Pancreas (tissue), 10 donors: ENCODE results near the gene YKT6. TPM values are rescaled to one million over a fixed set of nuclear protein-coding genes. Genes with fewer than 3 reads are reported as not detected.
A peak's percentile ranks its signal among the peaks of the same experiment; 100 is the strongest.

Experiments used
- ATAC-seq, 4 donors: fragments of 200-7000 bp; cut with Tn5 transposase; one replicate each; pipeline versions ENCODE4 v1.8.0 to v1.9.1; 2020; ENCODE audit warnings: mild to moderate bottlenecking in 4 of 4, moderate library complexity in 4 of 4
- DNase-seq, 6 donors: peaks; one replicate each; pipeline ENCODE4 v3.0.0-alpha.2; 2020
- FAIRE-seq: peaks from 2 replicates; lab custom pipeline; 2012; peaks lifted over from hg19 to GRCh38; lab: Jason Lieb, UNC
- H3K27ac ChIP-seq, 4 donors: fragments of 200-600 bp; sonication (generic); 1 replicate in 3 of 4; 2 replicates in 1 of 4; pipeline versions ENCODE4 v1.5.0 to v1.8.0; 2020
- H3K27me3 ChIP-seq, 4 donors: fragments of 200-600 bp; one replicate each; pipeline ENCODE4 v1.8.0; 2021
- H3K36me3 ChIP-seq, 3 donors: fragments of 200-600 bp; sonication (generic) in 1 of 3; one replicate each; pipeline versions ENCODE4 v1.5.0 to v1.8.0; 2020 to 2021
- H3K4me1 ChIP-seq, 3 donors: fragments of 200-600 bp; one replicate each; pipeline ENCODE4 v1.8.0; 2021
- H3K4me3 ChIP-seq, 4 donors: fragments of 200-600 bp; sonication (generic) in 2 of 4; one replicate each; pipeline versions ENCODE4 v1.5.0 to v1.8.0; 2020 to 2021
- H3K9me3 ChIP-seq, 4 donors: fragments of 200-600 bp; one replicate each; pipeline ENCODE4 v1.8.0; 2021
- CTCF ChIP-seq, 4 donors: fragments of 200-600 bp; sonication (generic) in 3 of 4; IDR thresholded peaks; one replicate each; pipeline versions ENCODE4 v1.5.0 to v1.8.0; 2021; ENCODE audit warnings: antibody characterized with exemption in 4 of 4
- WGBS, 2 donors: extraction: QIAGEN DNeasy Blood & Tissue Kit; methylation state at CpG; one replicate each; pipeline ENCODE4 v1.1.7; 2013; 5-methylcytosine and 5-hydroxymethylcytosine counted together
- intact Hi-C, 3 donors: fragments of 100-400 bp; cut with DNase I; formaldehyde crosslinking; loops; one replicate each; pipeline versions ENCODE4 v1.11.1 to v1.14.2; 2022
- polyA plus RNA-seq, 2 donors: library from polyadenylated mRNA; stranded (reverse); fragments of 200-250 nt; gene quantifications; one replicate each; pipeline ENCODE4 v1.2.3, GENCODE V29; 2013
- total RNA-seq, 6 donors: library from RNA; stranded (reverse); fragmentation: NEBNext Ultra II Directional in 4 of 6; extraction: Animal tissue kit (Norgen Biotek cat#: 25700) in 4 of 6; gene quantifications; one replicate each; pipeline versions ENCODE4 v1.2.1 to v1.2.4, GENCODE V29; 2021 to 2023
- donor health status: healthy with polysubstance abuse.
- donor health status: DM: no; HTN: no; CAD: no; lungs with moderate emphysema.
- donor health status: DM: no; HTN: no; CAD: no.
- donor health status: control.
- donor health status: control.
- donor health status: Bipolar disorder and iron deficiency.
- donor health status: DM: yes; HTN: yes; CAD: no.
- donor health status: DM: no; HTN: no; CAD: no.
- donor health status: DM: no; HTN: no; CAD: no.
- donor health status: DM: yes; HTN: yes; CAD: no.

Gene YKT6
- total and polyA plus RNA-seq, 8 donors: 27.7 to 48.7 (median 37.0) TPM

GRCh38 chr7:44224080-44224973 is 23.5 kb downstream of the YKT6 start:
- no peaks in the 10 kb centered on the region for H3K9me3 ChIP-seq
- FAIRE-seq (no peak), DNase-seq (peak; percentile 79 to 90 (median 88)), ATAC-seq (peak; percentile 80 to 89 (median 84))
- no peak for TF ChIP-seq CTCF (IDR thresholded peaks at IDR 0.05)
- H3K27ac ChIP-seq: peak overlapping the region in 3 of 4 donors; percentile 19 to 46 (median 28)
- H3K4me3 ChIP-seq: no peak overlapping the region
- H3K27me3 ChIP-seq: no peaks in the 10 kb centered on the region
- intact Hi-C loops: no loop called here
- WGBS, 2 donors: 36 to 39% methylated on average over 18 of the region's 18 CpGs
- H3K4me1 ChIP-seq: peaks cover 8 to 25% (median 11%) of the 10 kb centered on the region in 3 donors
- no peaks in the 10 kb centered on the region for H3K36me3 ChIP-seq

GRCh38 chr7:44224974-44225565 is 24.3 kb downstream of the YKT6 start:
- 57 to 60% methylated on average over 9 to 10 of the region's 10 CpGs for WGBS, 2 donors

DNA sequence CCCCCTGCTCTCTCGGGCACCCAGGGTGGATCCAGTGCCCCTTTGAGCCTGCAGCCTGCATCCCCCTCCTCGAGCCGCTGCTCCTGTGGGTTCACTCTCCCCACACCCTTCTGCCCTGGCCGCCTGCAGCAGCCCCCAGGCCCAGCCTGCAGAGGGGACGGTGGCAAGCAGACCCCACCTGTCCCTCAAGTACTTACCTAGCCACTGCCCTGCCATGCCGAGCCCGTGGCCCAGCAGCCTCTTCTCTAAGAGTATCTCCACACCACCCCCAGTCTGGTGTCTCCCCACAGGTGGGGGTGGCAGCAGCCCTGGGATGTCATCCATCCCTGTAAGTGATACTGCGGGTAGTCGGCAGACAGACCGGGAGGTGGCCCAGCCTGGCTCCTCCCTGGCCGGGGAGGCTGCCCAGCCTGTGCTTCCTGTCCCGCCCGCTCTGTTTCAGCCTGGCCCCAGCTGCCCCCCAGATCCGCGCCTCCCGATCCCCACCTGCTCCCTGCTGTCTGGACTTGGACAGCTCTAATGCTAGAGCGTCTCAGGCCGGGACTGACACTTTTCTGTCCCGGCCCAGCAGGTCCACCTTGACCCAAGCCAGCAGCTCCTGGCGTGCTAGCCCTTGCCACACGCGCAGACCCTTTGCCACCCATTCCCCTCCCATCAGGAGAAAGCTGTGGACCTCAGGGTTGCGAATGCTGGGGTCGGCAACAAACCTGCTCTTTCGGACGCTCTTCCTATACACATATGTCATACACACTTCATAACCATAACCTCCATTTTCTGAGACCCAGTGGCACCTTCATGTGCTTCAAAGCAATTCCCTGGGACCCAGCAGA is 25.0 kb downstream of the YKT6 start:
- Histone ChIP-seq H3K36me3 (no peaks in the 10 kb centered on the region), H3K4me1 (peaks cover 8 to 25% (median 11%) of the 10 kb centered on the region in 3 donors), H3K4me3 (no peak overlapping the region), H3K27ac (no peak overlapping the region), H3K9me3 (no peaks in the 10 kb centered on the region), H3K27me3 (no peaks in the 10 kb centered on the region)
- DNase-seq: peak in 2 of 6 donors; percentile 22 to 70
- no peak for ATAC-seq
- no peak for FAIRE-seq
- no peak for TF ChIP-seq CTCF (IDR thresholded peaks at IDR 0.05)
- intact Hi-C loops: no loop called here
- WGBS, 2 donors: 81% methylated on average over 26 of the region's 26 CpGs

More at GRCh38 chr7:44224974-44225565, 24.3 kb downstream of the YKT6 start:
- intact Hi-C loops: no loop called here
- no peak for TF ChIP-seq CTCF (IDR thresholded peaks at IDR 0.05)
- H3K4me1 ChIP-seq: peaks cover 8 to 25% (median 11%) of the 10 kb centered on the region in 3 donors
- peak in 1 of 4 donors; percentile 23 for ATAC-seq
- H3K27me3 ChIP-seq: no peaks in the 10 kb centered on the region
- H3K4me3 ChIP-seq: no peak overlapping the region
- no peaks in the 10 kb centered on the region for H3K36me3 ChIP-seq
- DNase-seq: peak in 3 of 6 donors; percentile 33 to 51 (median 46)
- H3K9me3 ChIP-seq: no peaks in the 10 kb centered on the region
- peak overlapping the region in 1 of 4 donors; percentile 28 for H3K27ac ChIP-seq
- FAIRE-seq: no peak

DNA sequence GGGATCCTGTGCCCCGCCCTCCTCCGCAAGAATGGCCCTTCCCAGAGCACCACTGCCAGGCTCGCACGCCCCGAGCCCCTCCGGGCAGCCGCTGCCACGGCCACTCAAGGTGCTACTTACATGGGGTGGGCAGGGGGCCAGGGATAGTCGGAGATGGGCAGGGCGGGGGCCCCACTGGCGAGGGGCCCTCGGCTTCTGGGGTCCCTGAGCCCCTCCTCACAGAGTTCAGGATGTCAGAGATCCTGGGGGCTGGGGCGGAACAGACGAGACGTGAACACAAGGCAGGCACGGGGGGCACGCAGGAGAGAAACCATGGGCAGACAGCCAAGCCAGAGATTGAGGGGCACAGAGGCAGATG is 25.6 kb downstream of the YKT6 start:
- Histone ChIP-seq H3K27ac (no peak overlapping the region), H3K4me3 (no peak overlapping the region), H3K4me1 (peaks cover 8 to 25% (median 11%) of the 10 kb centered on the region in 3 donors), H3K27me3 (no peaks in the 10 kb centered on the region), H3K9me3 (no peaks in the 10 kb centered on the region), H3K36me3 (no peaks in the 10 kb centered on the region)
- 79% methylated on average over 17 of the region's 17 CpGs for WGBS, 2 donors
- DNase-seq: peak in 1 of 6 donors; percentile 68
- intact Hi-C loops: no loop called here
- no peak for ATAC-seq
- TF ChIP-seq CTCF (IDR thresholded peaks at IDR 0.05): no peak
- FAIRE-seq: no peak
